ENCODE results near the gene WNK1. TPM values are rescaled to one million over a fixed set of nuclear protein-coding genes. Genes with fewer than 3 reads are reported as not detected.

The WNK1 gene
- total RNA-seq, 1 donor from 2014 or later = 178 TPM

DNA sequence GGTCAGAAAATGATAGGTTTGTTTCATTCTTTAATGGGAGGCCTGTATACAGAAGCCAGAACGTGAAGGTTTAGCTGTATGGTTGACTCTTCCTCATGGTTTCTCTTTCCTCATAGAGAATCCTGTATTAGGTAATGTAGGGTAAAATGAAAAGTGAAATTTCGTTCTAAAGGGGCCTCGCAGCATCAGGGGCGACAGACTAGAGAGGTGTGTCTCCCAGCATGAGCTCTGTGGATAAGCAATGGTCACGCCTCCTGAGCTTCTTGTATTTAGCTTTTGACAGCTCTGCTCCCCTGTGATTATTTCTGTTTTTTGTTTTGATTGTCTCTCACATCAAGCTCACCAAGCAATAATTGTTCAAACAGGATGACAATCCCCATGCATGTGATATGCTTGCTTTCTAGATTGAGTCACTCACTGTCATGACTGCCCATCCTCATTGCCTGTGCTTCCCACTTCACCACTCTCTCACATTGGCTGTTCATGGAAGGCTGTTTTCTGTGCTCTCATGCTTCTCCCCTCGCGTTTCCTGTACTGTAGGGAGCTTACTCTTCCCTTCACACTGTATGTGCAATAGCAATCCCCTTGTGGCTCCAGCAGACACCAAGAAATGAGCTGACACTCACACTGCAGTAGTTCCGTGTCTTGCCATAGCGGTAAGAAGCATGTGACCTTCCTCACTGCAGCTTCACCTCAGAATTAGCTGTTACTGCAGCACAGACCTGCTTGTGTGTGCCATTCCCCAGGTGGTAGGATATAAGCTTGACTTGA is 153.1 kb downstream of the WNK1 start:
- TF ChIP-seq, protein P1, sequence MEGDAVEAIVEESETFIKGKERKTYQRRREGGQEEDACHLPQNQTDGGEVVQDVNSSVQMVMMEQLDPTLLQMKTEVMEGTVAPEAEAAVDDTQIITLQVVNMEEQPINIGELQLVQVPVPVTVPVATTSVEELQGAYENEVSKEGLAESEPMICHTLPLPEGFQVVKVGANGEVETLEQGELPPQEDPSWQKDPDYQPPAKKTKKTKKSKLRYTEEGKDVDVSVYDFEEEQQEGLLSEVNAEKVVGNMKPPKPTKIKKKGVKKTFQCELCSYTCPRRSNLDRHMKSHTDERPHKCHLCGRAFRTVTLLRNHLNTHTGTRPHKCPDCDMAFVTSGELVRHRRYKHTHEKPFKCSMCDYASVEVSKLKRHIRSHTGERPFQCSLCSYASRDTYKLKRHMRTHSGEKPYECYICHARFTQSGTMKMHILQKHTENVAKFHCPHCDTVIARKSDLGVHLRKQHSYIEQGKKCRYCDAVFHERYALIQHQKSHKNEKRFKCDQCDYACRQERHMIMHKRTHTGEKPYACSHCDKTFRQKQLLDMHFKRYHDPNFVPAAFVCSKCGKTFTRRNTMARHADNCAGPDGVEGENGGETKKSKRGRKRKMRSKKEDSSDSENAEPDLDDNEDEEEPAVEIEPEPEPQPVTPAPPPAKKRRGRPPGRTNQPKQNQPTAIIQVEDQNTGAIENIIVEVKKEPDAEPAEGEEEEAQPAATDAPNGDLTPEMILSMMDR (IDR thresholded peaks at IDR 0.05) = no peak
- no peaks in the 10 kb centered on the region for H3K9me3 ChIP-seq
- intact Hi-C loops (cut with DNase I) = no loop called here
- no peaks in the 10 kb centered on the region for H3K4me1 ChIP-seq
- no peak for DNase-seq (ENCODE audit: low spot score in 2 of 2)
- peaks cover 72 to 82% of the 10 kb centered on the region in 2 donors for H3K36me3 ChIP-seq
- H3K4me3 ChIP-seq = no peak overlapping the region
- no peaks in the 10 kb centered on the region for H3K27me3 ChIP-seq
- H3K27ac ChIP-seq = no peak overlapping the region

DNA sequence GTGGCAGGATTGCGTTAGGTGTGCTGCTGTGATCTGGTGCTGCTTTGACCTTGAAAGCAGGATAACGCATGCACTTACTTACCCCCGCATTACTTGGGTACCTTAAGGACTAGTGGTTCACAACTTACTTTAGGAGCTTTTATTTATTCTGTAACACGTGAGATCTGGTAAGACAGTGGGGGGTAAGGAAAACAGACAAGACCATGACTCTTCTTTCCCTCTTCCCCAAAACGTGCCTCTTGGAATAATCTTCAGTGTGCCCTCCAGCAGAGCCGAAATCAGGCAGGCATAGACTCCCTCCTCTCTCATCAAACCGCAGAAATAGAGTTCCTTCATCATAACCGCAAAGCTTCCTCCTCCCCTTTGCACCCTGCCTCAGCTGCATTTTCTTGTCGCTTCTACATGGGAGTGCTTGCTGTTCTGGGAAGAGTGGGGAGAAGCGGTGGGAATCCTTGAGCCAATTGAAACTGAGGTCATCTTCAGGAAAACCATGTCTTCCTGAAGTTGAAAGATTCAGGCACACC is 153.7 kb downstream of the WNK1 start:
- TF ChIP-seq, protein P1 (IDR thresholded peaks at IDR 0.05) = no peak
- no peak overlapping the region for H3K4me3 ChIP-seq
- no peak overlapping the region for H3K27ac ChIP-seq
- H3K27me3 ChIP-seq = no peaks in the 10 kb centered on the region
- intact Hi-C loops (cut with DNase I) = no loop called here
- no peak for DNase-seq (ENCODE audit: low spot score in 2 of 2)
- H3K4me1 ChIP-seq = no peaks in the 10 kb centered on the region
- no peaks in the 10 kb centered on the region for H3K9me3 ChIP-seq
- H3K36me3 ChIP-seq = peaks cover 67 to 75% of the 10 kb centered on the region in 2 donors

DNA sequence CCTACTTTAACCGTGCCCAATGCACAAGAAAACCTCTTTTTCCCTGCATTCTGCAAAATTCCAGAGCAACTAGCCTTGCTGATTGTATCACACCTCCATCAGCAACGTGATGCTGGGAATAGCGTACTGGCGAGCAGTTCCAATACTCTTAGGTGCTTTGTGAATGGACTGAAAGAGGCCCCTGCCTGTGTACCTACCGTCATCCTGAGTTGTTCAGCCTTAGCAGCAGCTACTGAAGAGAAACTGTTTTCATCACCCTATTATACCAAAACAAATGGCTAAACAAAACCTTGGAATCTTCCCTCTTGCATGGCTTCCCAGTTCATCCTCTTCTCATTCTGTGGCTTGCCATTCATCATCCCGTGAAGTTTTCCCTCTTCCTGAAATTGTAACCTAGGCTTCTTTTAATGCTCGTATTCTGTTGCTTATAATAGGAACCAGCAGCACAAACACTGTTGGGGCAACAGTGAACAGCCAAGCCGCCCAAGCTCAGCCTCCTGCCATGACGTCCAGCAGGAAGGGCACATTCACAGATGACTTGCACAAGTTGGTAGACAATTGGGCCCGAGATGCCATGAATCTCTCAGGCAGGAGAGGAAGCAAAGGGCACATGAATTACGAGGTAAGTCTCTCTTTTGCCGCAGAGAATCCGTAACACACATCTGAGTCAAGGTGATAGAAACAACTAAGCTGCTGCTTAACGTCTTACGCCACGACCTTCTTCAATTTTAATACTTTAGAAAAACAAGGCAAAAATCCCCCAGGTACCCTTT is 155.2 kb downstream of the WNK1 start:
- Histone ChIP-seq H3K27ac (no peak overlapping the region), H3K4me1 (peaks cover 0 to 2% of the 10 kb centered on the region in 2 donors), H3K36me3 (peaks cover 54 to 61% of the 10 kb centered on the region in 2 donors), H3K27me3 (no peaks in the 10 kb centered on the region), H3K9me3 (no peaks in the 10 kb centered on the region), H3K4me3 (no peak overlapping the region)
- TF ChIP-seq, protein P1 (IDR thresholded peaks at IDR 0.05) = no peak
- no peak for DNase-seq (ENCODE audit: low spot score in 2 of 2)
- intact Hi-C loops (cut with DNase I) = no loop called here

DNA sequence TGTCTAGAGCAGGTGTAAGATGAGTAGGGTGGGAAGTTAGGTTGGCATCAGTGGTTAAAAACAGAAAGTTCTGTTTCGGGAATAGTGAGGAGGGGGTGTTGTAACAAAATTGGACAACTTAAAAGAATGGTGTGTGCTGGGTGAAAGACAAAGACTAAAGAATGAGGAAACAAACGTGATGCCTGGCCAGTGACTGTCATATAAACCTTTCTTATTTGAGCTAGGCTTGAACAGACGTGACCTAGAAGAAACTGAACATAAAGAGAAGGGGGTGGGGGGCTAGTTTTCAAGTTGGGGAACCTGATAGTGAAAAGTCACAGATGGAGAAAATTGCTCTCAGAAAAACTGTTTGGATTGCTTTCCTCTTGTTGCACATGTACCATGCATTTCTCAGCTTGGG is 157.5 kb downstream of the WNK1 start:
- no peaks in the 10 kb centered on the region for H3K27me3 ChIP-seq
- peaks cover 0 to 2% of the 10 kb centered on the region in 2 donors for H3K4me1 ChIP-seq
- no peaks in the 10 kb centered on the region for H3K9me3 ChIP-seq
- H3K36me3 ChIP-seq = peaks cover 44 to 57% of the 10 kb centered on the region in 2 donors
- TF ChIP-seq, protein P1 (IDR thresholded peaks at IDR 0.05) = no peak
- intact Hi-C loops (cut with DNase I) = no loop called here
- no peak for DNase-seq (ENCODE audit: low spot score in 2 of 2)
- no peak overlapping the region for H3K4me3 ChIP-seq
- no peak overlapping the region for H3K27ac ChIP-seq

DNA sequence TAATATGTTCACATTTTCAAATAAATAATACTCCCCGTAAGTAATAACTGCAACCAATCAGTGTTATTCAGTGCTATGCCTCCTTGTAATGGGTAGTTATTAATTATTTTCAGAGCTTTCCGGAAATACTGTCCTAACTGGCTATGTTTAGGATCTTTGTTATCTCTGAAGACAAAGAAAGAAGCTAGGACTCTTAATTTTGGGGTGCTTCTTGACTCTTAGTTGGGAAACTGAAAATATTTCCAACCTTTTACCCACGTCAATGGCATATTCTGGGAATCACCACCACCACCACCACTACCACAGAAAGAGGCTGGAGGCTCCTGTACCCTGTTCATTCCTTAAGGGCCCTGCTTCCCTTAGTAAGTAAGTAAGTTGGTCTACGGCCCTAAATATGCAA is 158.0 kb downstream of the WNK1 start:
- TF ChIP-seq, protein P1 (IDR thresholded peaks at IDR 0.05) = no peak
- intact Hi-C loops (cut with DNase I) = no loop called here
- Histone ChIP-seq H3K27ac (no peak overlapping the region), H3K4me3 (no peak overlapping the region), H3K9me3 (no peaks in the 10 kb centered on the region), H3K27me3 (no peaks in the 10 kb centered on the region), H3K36me3 (peaks cover 46 to 57% of the 10 kb centered on the region in 2 donors), H3K4me1 (peaks cover 0 to 2% of the 10 kb centered on the region in 2 donors)
- DNase-seq (ENCODE audit: low spot score in 2 of 2) = no peak
